ENCODE measurements around the gene ZNF75A.

The ZNF75A gene

GRCh38 chr16:3289998-3290673, 15.2 kb upstream of the ZNF75A start:
- FAIRE-seq: no peak

GRCh38 chr16:3292604-3293003, 12.7 kb upstream of the ZNF75A start:
- no peak for FAIRE-seq

- FAIRE-seq: no peak
Measured at GRCh38 chr16:3295209-3295608, 10.1 kb upstream of the ZNF75A start.

GRCh38 chr16:3295783-3296182, 9.5 kb upstream of the ZNF75A start:
- FAIRE-seq: no peak

GRCh38 chr16:3304370-3304769, 927 bp upstream of the ZNF75A start:
- FAIRE-seq: no peak

- FAIRE-seq: no peak
Measured at GRCh38 chr16:3306078-3306477, 781 bp downstream of the ZNF75A start.

GRCh38 chr16:3311496-3311895, 6.2 kb downstream of the ZNF75A start:
- FAIRE-seq: no peak

- no peak for FAIRE-seq
Measured at GRCh38 chr16:3317315-3317999, 12.2 kb downstream of the ZNF75A start.

- FAIRE-seq: no peak
Measured at GRCh38 chr16:3321816-3322215, 16.5 kb downstream of the ZNF75A start.

GRCh38 chr16:3327514-3327913, 22.2 kb downstream of the ZNF75A start:
- no peak for FAIRE-seq

GRCh38 chr16:3328104-3328503, 22.8 kb downstream of the ZNF75A start:
- FAIRE-seq: no peak

GRCh38 chr16:3328643-3329042, 23.3 kb downstream of the ZNF75A start:
- FAIRE-seq: no peak

GRCh38 chr16:3346041-3346440, 40.7 kb downstream of the ZNF75A start:
- no peak for FAIRE-seq

- FAIRE-seq: no peak
Measured at GRCh38 chr16:3347586-3347985, 42.3 kb downstream of the ZNF75A start.

- no peak for FAIRE-seq
Measured at GRCh38 chr16:3348547-3349167, 43.4 kb downstream of the ZNF75A start.

GRCh38 chr16:3349175-3349574, 43.9 kb downstream of the ZNF75A start:
- FAIRE-seq: no peak

- FAIRE-seq: no peak
Measured at GRCh38 chr16:3355589-3355988, 50.3 kb downstream of the ZNF75A start, which contains the start of gene OR2C1. TSS of gene OR2C1 (plus strand) at chr16:3355889. CDS start at chr16:3355941, 52 bp downstream.

GRCh38 chr16:3356118-3356517, 50.8 kb downstream of the ZNF75A start:
- no peak for FAIRE-seq

- FAIRE-seq: no peak
Measured at GRCh38 chr16:3358871-3359270, 53.6 kb downstream of the ZNF75A start.

GRCh38 chr16:3362931-3363330, 57.6 kb downstream of the ZNF75A start:
- FAIRE-seq: no peak

GRCh38 chr16:3363793-3364192, 58.5 kb downstream of the ZNF75A start:
- no peak for FAIRE-seq

GRCh38 chr16:3364774-3365427, 59.6 kb downstream of the ZNF75A start:
- no peak for FAIRE-seq

Measured in colon (tissue), 2 donors.